H54 (cell line): Measurements from ENCODE around the gene SRRD.
"Not testable (repeated sequence)": the region's sequence is repeated elsewhere in the genome, so short reads cannot be mapped to it uniquely, and the experiment has no call there.

Source experiments
- DNase-seq: peaks from one replicate; pipeline ENCODE4 v3.0.0; 2011; ENCODE audit warnings: low spot score, mixed read lengths; ENCODE audit not compliant: insufficient read length
- FAIRE-seq: peaks from 3 replicates; lab custom pipeline; 2011; peaks lifted over from hg19 to GRCh38; lab: Jason Lieb, UNC
- POLR2A ChIP-seq: IDR thresholded peaks from 2 replicates; pipeline ENCODE4 v1.6.1; 2011; ENCODE audit warnings: low read depth, mild to moderate bottlenecking, low read length

SRRD gene, protein sequence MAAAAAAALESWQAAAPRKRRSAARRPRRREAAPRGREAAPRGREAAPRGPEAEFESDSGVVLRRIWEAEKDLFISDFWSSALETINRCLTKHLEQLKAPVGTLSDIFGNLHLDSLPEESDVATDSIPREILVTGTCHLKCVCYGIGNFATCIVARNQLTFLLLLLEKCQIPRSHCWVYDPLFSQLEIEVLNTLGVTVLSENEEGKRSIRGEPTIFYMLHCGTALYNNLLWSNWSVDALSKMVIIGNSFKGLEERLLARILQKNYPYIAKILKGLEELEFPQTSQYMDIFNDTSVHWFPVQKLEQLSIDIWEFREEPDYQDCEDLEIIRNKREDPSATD

DNA sequence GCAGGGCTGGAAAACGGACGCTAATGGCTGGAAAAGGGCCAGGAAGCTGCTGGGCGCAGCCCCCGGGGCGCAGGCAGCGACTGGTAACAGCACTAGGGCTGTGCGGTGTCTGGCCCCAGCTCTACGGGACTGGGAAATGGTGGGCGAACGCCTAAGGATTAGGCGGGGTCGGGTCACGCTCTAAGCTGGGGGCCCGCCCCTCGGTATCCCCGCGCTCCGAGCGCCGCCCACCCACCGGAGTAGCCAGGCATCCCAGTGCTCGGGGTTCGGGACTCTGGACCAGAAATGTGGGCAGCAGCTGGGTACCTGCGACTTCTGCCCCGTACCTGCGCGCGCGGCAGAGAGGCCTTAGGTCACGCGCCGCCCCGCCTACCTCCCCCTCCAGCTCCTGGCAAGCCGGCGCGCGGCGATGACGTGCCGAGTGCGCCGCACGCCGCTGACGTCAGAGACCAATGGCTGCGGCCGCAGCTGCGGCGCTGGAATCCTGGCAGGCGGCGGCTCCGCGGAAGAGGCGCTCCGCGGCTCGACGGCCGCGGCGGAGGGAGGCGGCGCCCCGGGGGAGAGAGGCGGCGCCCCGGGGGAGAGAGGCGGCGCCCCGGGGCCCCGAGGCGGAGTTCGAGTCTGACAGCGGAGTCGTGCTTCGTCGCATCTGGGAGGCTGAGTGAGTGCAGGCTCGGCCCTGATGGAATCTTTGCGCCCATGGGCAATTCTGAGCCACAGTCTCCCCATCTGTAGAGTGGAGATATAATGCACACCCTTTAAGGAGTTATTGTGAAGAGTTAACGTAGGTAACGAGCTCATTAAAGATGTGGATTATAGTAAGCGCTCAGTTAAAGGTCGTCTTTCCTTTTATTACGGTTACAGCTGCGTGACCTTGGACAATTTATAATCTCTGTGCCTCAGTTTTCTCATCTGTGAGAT lies at the start of gene SRRD, which contains the start of gene HPS4:
Gene SRRD (plus strand): TSS at position 439 of the 921 bp plus-strand sequence. CDS start 14 bp downstream, at position 453.
Gene HPS4 (minus strand): TSS at position 345 of the 921 bp plus-strand sequence. CDS start 2,021 bp downstream, outside the sequence.
- no peak for FAIRE-seq
- no peak; the same call in 1 of the 2 replicates for TF ChIP-seq POLR2A

DNA sequence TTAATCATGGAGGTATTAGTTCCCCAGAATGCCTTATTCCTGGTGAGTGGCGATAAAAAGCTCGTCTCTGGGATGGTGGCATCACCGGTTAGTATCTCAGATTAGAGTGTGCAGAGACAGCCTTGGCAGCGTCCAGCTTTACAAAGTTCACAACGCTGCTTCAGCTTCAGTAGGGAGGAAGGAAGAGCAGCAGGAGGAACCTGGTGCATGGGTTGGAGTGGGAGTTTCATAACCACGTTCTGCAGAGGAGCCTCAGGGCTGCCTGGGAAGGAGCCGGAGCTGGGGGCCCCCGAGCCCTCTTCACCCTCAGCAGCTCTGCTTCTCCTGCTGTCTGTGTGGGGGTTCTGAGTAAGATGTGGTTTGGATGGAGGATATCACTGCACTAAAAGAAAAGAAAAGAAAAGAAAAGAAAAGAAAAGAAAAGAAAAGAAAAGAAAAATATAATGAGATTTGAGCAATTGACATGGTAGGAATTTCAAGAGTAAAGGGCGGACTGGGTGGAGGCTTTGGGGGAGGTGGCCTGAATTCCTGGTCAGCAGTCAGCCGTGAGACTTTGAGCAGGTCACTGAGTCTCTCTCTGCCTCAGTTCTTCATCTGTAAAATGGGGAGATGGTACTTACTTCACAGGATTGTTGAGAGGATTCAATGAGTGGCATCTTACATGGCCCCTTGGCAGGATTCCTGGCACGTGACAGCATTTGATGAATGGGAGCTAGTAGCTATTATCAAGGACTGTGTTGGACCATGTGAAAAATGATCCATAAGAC lies 48.2 kb upstream of the SRRD start:
- FAIRE-seq = no peak
- no peak for DNase-seq
- TF ChIP-seq POLR2A = no peak

More for the DNA sequence above, at the start of gene SRRD, which contains the start of gene HPS4:
- peak; percentile 53 for DNase-seq

DNA sequence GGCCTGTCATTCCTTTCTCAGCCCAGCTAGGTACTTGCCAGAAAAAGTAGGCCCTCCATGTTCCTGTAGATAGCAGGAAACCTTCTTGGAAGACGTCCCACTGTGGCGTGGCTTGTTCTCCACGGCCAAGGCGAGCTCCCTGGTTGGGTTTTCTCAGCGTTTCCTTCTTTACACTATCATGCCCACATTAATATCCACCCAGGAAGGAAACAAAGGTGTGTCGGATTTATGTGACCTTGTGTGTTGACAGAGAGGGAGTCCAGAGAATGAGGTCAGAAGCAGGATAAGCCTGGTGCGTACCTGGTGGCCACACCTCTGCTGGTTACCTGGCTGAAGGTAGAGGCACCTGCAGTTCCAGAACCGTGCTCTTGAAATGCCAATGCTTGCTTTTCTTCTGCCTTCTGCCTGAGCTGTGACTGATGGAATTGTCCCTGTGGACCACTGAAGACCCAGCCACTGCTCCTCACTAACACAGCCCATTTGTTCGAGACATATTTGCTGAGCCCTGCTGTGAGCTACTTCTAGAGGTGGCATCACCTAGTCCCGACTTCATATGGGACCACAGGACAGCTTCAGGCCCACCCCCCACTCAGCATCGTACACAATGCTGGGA lies 46.7 kb upstream of the SRRD start:
- DNase-seq = no peak
- no peak for FAIRE-seq
- TF ChIP-seq POLR2A = no peak

GRCh38 chr22:26437694-26438392 lies 45.8 kb upstream of the SRRD start:
- no peak for FAIRE-seq
- TF ChIP-seq POLR2A = no peak
- no peak for DNase-seq

GRCh38 chr22:26438776-26439175 lies 44.9 kb upstream of the SRRD start:
- DNase-seq, FAIRE-seq: not testable (repeated sequence)

- TF ChIP-seq POLR2A = no peak
- no peak for FAIRE-seq
- DNase-seq = no peak
Observed at GRCh38 chr22:26439559-26439958, 44.1 kb upstream of the SRRD start.

GRCh38 chr22:26442086-26442756 lies 41.5 kb upstream of the SRRD start:
- no peak for FAIRE-seq
- DNase-seq = no peak
- TF ChIP-seq POLR2A = no peak

DNA sequence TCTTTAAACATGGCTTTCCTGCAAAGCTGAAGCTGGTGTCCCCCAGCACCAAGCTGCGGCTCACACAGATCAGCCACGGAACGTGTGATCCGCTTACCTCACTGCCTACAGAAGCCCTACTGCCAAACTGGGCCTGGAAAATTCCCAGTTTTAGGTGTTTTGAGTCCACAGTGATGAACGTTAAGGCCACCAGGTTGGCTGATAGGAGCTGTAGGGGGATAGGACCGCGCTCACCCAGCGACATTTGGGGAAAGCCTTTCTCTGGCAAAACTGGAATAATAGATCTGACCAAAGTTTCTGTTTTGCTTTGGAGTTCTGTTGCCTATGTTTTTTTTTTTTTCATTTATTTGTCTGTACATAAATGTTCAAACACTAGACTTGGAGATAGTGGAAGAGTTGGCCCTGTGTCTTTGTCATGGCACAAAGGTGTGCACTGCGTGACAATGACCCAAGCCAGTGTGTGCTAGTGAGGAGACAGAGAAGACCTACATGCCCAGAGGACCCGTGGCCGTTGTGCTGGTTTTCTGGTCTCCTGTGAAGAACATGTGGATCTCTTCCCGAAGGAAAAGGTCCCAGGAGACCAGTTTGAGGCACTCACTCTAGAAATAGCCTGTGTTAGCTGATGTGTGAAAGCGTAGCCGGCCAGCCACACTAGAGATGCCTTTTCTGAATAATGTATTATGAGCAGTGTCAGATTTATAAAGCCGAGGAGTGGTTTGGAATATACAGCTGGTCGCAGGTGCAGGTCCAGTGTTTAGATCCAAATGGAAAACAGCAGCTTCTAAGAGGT lies 39.6 kb upstream of the SRRD start:
- no peak for DNase-seq
- FAIRE-seq = no peak
- TF ChIP-seq POLR2A = no peak

GRCh38 chr22:26444777-26445176 lies 38.9 kb upstream of the SRRD start:
- FAIRE-seq = no peak
- DNase-seq = no peak
- no peak for TF ChIP-seq POLR2A

DNA sequence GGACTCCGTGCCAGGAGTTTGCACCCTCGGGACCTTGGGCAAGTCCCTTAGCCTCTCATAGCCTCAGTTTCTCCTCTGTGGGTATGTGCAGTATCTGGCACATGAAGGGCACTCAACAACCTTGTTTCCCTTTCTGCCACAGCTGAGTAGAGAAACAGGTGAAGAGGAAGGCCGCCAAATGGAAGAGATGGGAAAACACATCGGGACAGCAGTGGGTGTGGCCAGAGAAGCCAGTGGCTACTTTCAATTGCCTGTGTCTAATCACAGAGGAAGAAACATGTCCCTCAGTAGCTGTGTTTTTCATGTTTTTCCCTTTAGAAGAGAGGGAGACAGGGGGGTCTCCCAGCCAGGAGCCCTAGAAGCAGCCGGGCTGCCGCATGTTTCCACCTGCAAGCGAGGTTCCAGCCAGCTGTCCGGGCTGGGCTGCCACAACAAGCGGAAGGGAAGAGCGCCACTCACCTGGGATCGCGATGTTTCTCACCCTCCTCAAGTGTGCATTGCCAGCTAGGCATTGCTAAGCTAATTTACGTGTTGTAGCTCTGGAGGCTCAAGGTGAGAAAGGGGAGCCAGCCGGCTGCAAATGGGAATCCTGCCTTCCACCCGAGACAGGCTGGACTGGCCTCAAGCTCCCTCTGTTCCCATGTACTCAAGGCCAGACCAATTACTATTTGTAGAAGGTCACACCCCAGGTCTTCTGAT lies 38.0 kb upstream of the SRRD start:
- no peak for DNase-seq
- no peak for FAIRE-seq
- no peak for TF ChIP-seq POLR2A
